Measurements from ENCODE around the gene MISFA.

GRCh38 chr11:18624161-18624560 lies 24.6 kb downstream of the MISFA start:
- no peak for TF ChIP-seq RAD21 (IDR thresholded peaks at IDR 0.05; ENCODE audit: low read length)
- TF ChIP-seq CTCF (conservative IDR thresholded peaks at IDR 0.05; ENCODE audit: low read depth, low read length), result no peak
